Medulla oblongata (tissue), 1 donor: Measurements from ENCODE around the gene RFXAP.
"Not testable (repeated sequence)": the region's sequence is repeated elsewhere in the genome, so short reads cannot be mapped to it uniquely, and the experiment has no call there.

ENCODE experiments used
- DNase-seq: peaks from one replicate; pipeline ENCODE4 v3.0.0-alpha.2; 2015; ENCODE audit errors: extremely low spot score

RFXAP gene, protein sequence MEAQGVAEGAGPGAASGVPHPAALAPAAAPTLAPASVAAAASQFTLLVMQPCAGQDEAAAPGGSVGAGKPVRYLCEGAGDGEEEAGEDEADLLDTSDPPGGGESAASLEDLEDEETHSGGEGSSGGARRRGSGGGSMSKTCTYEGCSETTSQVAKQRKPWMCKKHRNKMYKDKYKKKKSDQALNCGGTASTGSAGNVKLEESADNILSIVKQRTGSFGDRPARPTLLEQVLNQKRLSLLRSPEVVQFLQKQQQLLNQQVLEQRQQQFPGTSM

DNA sequence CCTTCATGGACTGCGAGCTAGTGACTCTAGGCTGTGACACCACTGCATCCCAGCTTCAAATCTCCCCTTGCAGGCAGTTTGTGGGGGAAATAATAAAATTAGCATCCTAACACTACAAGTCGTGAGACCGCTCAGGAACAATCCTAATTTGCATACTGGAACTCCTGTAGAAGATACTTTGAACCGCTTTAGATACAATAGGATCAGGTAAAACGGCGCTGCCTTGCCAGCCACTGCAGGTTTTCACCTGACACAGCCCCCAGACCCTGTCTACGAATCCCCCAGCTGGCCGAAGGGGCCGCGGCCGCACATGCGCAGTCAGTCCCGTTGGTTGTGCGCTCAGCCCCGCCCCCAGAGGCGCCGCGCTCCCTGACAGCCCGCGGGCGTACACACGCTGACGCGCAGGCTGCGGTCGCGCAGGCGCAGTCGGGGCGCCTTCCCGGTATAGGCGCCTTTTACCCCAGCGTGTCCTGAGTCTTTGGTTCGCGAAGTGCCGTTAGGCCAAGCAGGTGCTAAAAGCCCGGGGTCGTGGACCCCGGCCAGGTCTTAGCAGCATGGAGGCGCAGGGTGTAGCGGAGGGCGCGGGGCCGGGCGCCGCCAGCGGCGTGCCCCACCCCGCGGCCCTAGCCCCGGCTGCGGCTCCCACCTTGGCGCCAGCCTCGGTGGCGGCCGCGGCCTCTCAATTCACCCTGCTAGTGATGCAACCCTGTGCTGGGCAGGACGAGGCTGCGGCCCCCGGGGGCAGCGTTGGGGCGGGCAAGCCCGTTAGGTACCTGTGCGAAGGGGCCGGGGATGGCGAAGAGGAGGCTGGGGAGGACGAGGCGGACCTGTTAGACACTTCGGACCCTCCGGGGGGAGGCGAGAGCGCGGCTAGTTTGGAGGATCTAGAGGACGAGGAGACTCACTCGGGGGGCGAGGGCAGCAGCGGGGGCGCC is at the start of gene RFXAP:
Gene RFXAP, plus strand, starts transcription at position 419 of the 935 bp plus-strand sequence. Its CDS starts 136 bp downstream, at position 555.
- DNase-seq = peak; percentile 92

DNA sequence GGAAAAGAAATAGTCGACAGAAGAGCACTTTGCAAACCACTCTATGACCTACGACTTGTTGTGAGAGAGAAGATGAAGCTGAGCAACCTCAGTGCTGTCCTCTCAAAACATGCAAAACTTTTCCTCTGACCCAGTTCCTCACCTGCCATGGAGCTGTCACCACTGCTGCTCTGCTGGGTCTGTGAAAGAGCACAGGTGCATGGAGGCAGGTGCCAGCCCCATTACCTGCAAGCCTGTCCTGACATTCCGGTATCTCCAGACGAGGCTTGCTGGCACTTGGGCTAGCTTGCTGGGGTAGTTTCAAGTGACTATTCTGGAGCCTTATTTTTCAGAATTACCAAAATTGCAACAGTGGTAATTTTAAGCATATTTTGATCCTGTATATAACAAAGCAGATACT is 49.5 kb upstream of the RFXAP start:
- DNase-seq = no peak

DNA sequence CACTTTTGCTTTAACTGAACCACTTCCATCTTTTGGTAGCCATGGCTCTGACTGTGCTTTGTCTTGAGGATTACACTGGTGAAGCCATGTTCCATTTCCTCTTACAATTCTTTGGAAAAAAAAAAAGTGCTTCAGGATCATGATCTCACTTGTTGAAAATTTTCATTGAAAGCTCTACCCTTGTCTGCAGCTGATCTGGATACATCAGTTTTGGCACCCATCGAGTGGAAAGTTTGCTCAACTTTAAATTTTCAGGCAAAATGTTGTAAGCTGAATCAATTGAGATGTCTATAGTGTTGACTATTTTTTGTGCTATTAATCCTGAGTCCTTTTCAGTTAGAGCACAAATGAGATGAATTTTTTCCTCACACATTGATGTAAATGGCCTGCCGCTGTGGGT is 48.3 kb upstream of the RFXAP start:
- DNase-seq = no peak

DNA sequence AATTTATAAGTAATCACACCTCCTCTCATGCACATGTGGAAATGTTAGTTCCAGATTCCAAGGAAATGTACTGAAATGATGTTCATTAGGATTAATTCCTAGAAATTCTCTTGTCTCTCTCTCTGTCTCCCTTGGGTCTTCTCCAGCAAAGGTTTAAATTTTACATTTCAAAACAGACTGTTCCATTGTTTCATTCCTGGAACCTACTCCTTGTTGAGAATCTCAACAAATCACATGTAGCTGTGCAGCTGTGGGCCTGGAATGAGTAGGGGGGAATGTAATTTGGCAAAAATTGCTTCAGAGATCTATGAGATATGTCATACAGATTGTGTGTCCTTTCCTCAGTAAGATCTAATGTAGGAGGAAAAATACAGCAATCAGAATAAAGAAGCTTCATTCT is 46.2 kb upstream of the RFXAP start:
- DNase-seq = no peak

DNA sequence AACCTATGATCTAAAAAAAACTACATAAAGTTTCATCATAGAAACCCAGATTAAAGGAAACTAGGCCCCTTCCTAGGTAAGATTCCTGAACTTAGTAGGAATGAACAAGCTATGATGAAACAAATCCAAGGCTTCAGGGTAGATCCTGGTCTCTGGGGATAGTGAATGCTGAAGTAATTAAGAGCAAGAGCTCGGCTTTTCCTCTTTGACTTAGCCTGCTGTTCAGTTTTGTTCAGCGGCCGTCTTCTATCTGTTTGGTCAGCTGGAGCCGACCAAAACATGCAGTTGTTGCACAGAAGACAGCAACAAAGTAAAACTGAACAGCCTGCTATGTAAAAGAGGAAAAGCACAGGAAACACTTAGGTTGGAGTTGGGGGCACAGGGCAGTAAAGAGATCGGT is 44.1 kb upstream of the RFXAP start:
- DNase-seq = no peak

DNA sequence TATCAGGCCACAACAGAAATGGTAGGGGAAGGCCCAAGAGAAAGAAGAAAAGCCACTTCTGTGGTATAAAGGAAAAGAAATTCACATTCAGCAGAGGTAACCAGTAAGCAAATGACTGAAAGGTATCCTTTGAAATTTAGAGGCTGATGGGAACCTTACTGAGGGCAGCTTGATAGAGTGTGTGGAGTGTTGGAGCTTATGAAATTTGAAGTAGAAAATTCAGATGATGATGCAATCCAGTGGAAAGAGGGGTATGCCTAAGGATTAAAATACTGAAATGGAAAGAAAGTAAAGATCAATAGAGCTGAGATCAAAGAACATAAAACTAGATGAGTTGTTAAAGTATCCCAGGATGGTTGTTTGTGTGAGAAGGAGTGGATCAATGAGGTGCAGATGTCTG is 42.8 kb upstream of the RFXAP start:
- DNase-seq = no peak

DNA sequence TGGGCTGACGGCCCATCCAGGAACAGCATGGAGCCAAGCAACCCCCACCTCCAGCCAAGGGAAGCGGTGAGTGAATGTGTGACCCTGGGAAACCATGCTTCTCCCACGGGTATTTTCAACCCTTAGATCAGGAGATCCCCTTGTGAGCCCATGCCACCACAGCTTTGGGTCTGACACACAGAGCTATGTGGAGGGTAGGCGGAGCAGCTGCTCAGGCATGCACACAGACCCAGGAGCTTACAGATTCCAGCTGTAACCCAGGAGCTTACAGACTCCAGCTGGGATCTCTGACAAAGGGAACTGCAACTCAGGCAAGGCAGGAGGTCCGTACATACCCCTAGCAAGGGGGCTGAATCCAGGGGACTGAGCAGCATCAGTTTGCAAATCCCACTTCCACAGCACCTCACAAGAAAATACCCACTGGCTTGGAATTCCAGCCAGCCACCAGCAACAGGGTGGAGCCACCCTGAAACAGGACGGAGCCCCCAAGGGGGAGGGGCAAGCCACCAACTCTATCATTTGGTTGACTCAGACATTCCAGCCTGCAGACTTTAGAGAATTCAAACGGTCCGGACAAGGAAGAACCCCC is 40.8 kb upstream of the RFXAP start:
- DNase-seq = no peak

DNA sequence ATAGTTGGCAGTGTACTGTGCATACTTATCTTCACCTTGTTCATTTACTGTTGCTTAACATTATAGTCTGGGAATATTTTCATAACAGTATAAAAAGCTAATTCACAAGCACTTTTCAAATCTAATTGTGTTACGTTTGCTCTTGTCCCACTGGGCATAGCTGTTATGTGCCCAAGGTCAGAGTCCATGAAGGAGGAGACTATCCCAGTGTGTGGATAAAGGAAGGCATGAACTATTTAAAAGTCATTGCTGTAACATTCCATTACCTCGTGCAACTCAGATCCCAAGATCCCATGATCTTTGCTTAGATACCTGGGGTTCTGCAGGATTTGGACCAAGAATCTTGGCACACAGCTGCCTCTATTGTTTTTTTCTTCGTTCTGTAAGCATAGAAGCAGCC is 35.1 kb upstream of the RFXAP start:
- no peak for DNase-seq

DNA sequence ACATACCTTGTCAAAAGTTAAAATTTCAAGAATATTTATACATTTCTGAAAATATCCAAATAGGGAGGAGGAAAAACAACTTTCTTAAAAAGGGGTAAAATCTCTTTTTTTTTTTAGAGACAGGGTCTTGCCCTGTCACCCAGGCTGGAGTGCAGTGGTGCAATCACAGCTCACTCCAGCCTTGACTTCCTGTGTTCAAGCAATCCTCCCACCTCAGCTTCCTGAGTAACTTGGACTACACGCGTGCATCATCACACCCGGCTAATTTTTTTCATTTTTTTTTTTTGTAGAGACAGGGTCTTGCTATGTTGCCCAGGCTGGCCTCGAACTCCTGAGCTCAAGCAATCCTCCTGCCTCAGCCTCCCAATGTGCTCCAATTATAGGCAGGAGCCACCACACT is 32.8 kb upstream of the RFXAP start:
- not testable (repeated sequence) for DNase-seq

DNA sequence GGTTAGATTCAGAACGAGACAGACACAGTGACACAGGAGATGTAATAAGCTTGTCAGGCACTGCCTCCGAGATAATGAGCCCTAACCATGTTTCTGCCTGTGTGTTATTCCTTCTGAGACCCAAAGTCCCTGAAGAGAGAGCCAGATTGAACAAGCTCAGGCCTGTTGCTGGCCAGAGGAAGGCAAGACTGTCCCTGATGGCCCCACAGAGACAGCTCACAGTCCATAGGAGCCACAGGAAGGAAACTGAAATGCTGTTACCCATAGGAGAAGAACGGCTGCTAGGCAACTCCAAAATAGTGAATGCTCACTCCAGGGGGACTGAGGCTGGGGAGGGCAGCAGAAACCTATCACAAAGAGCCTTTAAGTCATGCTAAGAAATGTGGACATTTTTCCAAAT is 31.8 kb upstream of the RFXAP start:
- DNase-seq = no peak

DNA sequence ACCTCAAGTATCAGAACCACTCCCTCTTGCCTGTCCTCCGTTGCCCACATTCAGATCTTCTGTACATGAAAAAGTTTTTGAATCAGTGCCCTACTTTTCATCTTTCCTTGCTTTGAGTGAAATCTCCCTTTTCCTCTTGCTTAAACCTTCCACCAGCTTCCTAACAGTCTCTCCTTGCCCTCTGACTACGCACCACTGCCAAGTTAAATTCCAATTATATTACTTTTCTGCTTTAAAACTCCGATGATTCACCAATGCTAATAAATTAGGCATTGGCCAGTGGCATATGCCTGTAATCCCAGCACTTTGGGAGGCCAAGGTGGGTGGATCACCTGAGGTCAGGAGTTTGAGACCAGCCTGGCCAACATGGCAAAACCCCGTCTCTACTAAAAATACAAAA is 30.7 kb upstream of the RFXAP start:
- DNase-seq = no peak

DNA sequence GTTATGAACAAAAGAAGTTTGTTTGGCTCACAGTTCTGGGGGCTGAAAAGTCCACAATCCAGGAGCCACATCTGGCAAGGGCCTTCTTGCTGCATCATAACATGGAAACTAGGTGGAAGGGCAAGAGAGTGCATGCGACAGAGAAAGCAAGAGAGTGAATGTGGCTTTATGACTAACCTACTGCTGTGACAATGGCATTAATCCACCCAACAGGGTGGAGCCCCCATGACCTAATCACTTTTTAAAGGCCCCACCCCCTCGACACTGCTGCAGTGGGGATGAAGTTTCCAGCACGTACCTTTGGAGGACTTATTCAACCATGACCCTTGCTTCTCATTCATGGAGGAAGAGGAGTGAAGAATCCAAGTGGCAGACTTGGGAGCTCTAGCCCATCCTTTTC is 30.0 kb upstream of the RFXAP start:
- DNase-seq = no peak

DNA sequence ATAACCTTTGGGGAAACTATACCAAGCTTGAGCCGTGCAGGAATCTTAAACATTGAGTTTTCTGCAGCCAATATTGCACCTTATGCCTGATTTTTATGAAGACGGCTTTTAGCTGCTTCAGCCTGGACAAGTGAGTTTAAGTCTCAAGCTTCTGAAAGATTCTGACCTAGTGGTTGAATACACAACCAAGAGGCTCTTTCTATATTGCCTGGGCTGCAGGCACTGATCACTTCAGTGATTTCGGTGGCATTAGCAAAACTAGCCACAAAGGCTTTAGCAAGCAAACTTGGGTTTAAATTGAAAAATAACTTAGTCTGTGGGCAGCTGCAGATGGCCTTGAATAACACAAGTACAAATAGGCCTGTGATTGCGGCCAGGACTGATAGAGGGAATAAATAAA is 29.3 kb upstream of the RFXAP start:
- DNase-seq = no peak

DNA sequence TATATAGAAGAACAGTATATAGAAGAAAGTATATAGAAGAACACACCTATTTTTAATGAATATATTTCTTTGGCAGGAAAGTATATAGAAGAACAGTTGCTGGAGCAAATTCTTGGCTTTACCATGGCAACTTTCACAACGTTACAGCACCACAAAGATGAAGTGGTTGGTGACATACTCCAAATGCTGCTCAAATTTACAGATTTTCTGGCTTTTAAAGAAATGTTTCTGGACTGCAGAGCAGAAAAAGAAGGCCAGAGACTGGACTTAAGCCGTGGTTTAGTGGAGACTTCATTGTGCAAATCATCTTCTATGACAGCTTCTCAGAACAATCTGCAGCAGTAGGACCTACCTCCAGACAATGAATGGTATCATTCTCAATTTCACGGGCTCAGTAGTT is 24.3 kb upstream of the RFXAP start:
- DNase-seq = no peak

DNA sequence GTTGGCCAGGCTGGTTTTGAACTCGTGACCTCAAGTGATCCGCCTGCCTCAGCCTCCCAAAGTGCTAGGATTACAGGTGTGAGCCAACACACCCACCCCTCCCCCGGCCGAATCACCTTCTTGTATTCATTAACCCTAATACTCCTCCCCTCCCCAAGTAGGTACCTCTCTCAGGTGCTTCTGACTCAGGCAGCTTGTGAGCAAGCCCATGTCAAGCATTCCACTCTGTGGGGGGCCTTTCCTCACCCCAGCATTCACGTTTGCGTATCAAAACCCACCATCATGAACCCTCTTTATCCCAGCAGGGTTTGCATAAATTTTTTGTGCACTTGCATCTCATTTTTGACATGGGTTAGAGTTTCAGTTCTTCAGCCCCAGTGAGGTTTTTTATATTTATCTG is 23.6 kb upstream of the RFXAP start:
- no peak for DNase-seq

DNA sequence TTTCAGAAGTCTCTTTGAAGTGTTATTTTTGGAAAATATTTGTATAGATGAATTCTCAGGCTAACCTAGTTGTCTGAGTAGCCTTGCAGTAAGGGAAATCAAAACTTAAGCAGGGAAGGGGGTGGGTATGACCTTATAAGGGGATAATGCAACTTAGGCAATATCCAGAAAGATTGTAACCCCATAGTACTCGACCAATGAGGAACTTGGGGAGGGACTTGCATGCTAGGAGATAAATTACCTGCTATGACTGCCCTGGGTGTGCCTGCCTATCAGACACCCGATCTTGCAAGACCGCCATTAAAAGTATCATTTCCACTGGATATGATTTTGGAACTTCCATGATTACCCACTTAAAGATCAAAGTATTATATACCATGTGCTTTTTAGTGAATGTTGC is 23.0 kb upstream of the RFXAP start:
- no peak for DNase-seq

DNA sequence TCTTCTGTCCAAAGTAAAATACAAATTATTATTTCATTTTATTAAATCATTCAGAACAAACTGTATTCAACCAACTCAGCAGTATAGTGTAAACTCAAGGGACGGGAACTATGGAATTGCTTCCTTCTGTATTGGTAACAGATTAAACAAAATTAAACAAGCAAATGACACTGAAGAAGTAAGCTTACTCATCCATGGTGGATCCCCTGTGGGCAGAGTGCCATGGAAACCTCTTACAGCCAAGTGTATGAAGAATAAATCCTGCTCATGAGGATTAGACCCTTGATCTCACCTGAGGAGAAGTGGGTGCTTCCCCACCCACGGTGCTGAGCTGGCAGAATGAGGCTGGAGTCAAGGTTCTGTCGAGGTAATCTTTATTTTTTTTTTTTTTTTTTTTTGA is 18.0 kb upstream of the RFXAP start:
- no peak for DNase-seq

DNA sequence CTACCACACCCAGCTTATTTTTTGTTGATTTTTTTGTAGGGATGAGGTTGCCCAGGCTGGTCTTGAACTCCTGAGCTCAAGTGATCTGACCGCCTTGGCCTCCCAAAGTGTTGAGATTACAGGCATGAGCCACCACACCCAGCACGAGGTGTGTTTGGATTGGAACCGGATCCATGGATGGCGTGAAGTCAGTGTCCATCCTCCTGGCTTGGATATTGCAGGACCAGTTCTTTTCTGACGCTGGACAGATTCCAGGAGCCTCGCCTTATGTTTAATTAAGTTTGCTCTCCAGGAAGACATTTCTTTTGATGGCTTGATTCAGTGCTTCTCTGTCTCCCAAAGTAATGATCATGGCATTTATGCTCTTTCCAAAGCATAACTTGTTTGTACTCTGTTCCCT is 14.4 kb upstream of the RFXAP start:
- no peak for DNase-seq

DNA sequence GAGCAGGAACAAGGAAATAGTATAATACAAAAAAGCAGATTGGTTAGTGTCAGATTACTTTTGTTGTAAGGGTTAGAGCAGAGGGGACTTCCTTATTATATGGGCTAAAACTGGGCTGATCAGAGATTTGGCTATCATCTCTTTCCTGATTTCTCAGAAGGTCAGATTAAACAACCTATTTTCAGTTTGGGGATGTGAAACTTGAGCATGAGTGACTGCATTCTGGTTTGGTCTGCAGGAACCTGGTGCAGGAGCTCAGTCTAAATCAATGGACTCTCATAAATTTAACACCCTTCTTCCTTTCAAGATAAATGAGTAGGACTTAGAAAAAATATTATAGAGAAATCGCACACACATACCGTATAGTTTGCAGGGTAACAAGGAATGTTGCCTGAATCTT is 12.9 kb upstream of the RFXAP start:
- DNase-seq = peak; percentile 42

DNA sequence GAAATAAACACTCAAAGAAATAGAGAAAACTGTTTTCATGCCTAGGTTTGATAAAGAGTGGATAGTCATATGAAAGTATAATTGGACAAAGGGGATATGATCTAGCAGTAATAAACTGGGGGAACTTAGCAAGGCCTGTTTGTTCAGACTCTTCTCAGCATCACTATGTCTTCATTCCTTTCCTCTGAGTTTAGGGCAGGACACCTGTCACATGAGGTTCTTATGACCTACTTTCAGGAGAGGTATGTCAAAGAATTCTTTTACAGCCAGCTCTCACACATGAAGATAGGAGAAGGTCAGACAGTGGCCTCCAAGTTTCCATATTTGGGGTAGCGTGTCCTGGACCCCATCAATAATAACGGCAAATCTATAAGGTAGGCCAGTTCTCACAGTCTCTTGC is 11.4 kb upstream of the RFXAP start:
- no peak for DNase-seq

DNA sequence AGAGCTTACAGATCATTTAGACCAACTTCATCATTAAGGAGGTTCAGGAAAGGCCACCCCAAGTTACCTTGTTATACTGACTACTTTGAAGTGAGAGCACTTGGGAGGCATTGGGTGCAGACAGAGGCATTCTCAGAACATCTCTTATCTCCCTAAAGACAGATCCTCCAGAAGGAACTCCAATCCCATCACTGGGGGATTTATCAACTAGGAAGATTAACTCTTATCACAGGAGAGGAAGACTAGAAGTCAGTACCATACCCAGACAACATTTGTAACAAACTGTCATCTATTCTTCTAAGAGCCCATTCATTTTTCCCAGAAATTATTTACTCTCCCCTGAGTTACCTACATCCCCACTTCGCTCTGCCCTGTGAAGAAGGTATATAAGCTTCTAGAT is 5.8 kb upstream of the RFXAP start:
- DNase-seq = no peak

DNA sequence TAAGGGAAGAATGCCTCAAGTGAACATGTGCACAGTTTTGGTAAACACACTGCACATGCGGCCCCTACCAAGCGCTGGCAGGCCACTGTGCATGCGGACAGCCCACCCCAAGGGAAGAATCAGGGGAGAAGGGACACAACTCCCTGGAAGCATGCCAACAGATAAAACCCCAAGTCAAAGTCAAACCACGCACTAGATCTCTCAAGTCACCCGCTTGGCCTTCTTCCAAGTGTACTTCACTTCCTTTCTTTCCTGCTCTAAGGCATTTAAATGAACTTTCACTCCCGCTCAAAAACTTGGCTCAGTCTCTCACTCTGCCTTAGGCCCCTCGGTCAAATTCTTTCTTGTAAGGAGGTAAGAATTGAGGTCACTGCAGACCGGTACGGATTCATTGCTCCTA is 4.6 kb upstream of the RFXAP start:
- DNase-seq = peak; percentile 55

DNA sequence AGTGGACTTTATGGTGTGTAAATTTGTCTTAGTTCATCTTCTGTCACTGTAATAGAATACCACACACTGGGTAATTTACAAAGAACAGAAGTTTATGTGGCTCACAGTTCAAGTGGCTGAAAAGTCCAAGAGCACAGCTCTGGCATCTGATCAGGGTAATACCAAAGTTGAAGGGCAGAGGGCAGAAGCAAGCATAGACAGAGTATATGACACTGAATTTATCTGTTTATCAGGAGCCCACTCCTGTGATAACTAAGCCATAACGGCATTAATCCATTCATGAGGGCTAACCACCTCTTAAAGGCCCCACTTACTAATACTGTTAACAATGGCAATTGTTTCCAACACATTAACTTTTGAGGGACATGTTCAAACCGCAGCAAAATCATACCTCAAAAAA is 4.0 kb upstream of the RFXAP start:
- DNase-seq = no peak
